ENCODE measurements around the gene ARPP21.

DNA sequence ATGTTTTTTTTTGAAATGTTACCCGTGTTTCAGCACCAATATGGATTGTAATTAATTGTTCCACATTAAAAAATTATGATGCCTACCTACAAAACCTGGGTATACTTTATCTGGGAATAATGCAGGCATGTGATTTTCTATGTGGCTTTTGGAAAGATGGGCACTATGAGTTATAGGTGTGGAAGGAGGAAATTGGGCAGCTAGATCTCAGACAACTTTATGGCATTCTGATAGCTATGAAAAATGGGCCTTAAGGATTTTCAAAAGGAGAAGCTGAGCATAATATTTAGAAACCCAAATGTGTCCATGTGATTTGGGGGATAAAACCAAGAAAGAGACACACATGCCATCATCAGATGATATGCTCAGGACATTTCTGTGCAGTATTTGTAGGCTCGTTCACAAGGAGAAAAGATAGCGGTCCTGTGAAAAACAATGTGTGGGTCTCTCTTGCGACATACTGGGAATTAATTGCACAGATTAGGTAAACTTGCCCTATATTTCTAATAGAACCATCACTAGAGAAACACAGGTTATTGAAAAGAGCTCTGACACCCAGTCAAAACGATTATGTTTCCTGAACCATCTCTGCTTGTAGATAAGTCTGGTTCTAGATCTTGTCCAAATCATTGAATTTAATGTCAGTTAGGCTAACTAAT lies 35.3 kb downstream of the ARPP21 start:
- no peak for TF ChIP-seq NR2C2 (CRISPR knock-in tag; IDR thresholded peaks at IDR 0.05)
- TF ChIP-seq CTCF (IDR thresholded peaks at IDR 0.05): no peak
- no peak for TF ChIP-seq IRF1 (CRISPR knock-in tag; IDR thresholded peaks at IDR 0.05)
- no peak for TF ChIP-seq HMGXB4 (CRISPR knock-in tag; IDR thresholded peaks at IDR 0.05)
- TF ChIP-seq EMX1 (CRISPR knock-in tag; IDR thresholded peaks at IDR 0.05): no peak
- TF ChIP-seq GRHL2 (CRISPR knock-in tag; IDR thresholded peaks at IDR 0.05; ENCODE audit: insufficient replicate concordance, severe bottlenecking): no peak

Measured in WTC11 (cell line).